ENCODE data around the gene LIMCH1.

LIMCH1 gene

DNA sequence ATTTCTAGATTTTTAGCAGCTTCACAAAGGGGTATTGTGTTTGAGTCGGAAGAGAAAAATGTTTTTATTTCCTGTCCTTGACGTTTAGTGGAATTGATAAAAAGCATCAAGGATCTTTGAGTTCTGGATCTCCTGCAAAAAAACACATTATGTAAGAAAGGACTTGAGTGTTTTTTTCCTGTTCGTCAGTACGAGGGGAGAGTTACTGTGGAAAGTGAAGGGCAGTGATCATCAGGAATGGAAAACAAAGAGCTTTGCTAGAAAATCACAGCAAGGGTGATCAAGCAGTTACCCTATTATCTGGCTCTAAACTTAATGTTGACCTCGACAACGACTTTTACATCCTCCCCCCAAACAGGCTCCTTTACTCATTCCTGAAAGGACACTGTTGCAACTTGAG is 7.3 kb downstream of the LIMCH1 start:
- H3K79me2 ChIP-seq (ENCODE audit: control insufficient read depth, low read length), result no peaks in the 10 kb centered on the region
- H4K20me1 ChIP-seq (ENCODE audit: control insufficient read depth, insufficient read depth, low read depth, low read length), result no peaks in the 10 kb centered on the region
- H3K9me2 ChIP-seq (replicated peaks; ENCODE audit: control insufficient read depth, low read length), result no peaks in the 10 kb centered on the region
- TF ChIP-seq, protein P1, sequence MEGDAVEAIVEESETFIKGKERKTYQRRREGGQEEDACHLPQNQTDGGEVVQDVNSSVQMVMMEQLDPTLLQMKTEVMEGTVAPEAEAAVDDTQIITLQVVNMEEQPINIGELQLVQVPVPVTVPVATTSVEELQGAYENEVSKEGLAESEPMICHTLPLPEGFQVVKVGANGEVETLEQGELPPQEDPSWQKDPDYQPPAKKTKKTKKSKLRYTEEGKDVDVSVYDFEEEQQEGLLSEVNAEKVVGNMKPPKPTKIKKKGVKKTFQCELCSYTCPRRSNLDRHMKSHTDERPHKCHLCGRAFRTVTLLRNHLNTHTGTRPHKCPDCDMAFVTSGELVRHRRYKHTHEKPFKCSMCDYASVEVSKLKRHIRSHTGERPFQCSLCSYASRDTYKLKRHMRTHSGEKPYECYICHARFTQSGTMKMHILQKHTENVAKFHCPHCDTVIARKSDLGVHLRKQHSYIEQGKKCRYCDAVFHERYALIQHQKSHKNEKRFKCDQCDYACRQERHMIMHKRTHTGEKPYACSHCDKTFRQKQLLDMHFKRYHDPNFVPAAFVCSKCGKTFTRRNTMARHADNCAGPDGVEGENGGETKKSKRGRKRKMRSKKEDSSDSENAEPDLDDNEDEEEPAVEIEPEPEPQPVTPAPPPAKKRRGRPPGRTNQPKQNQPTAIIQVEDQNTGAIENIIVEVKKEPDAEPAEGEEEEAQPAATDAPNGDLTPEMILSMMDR (IDR thresholded peaks at IDR 0.05; ENCODE audit: low read depth, low read length, poor library complexity, severe bottlenecking), result no peak
- TF ChIP-seq EZH2phosphoT487 (IDR thresholded peaks at IDR 0.05; ENCODE audit: borderline replicate concordance, low read length), result no peak
- H3K27me3 ChIP-seq (ENCODE audit: control insufficient read depth, low read length), result no peaks in the 10 kb centered on the region
- no peak overlapping the region for H3K27ac ChIP-seq (ENCODE audit: low read depth, low read length)
- no peaks in the 10 kb centered on the region for H3K9me3 ChIP-seq (ENCODE audit: control insufficient read depth, insufficient read depth, low read length)
- no peak overlapping the region for H3K4me2 ChIP-seq (ENCODE audit: low read length)
- H3K4me3 ChIP-seq (ENCODE audit: low read length), result no peak overlapping the region
- H3K4me1 ChIP-seq (ENCODE audit: control insufficient read depth, low read length), result no peaks in the 10 kb centered on the region
- H3F3A ChIP-seq (ENCODE audit: control insufficient read depth, insufficient read depth), result no peaks in the 10 kb centered on the region
- H3K36me3 ChIP-seq (ENCODE audit: control insufficient read depth, low read length), result no peaks in the 10 kb centered on the region

- no peaks in the 10 kb centered on the region for H3K9me3 ChIP-seq (ENCODE audit: control insufficient read depth, insufficient read depth, low read length)
- H3K4me3 ChIP-seq (ENCODE audit: low read length), result no peak overlapping the region
- TF ChIP-seq EZH2phosphoT487 (IDR thresholded peaks at IDR 0.05; ENCODE audit: borderline replicate concordance, low read length), result no peak
- TF ChIP-seq, protein P1 (IDR thresholded peaks at IDR 0.05; ENCODE audit: low read depth, low read length, poor library complexity, severe bottlenecking), result no peak
- H3K79me2 ChIP-seq (ENCODE audit: control insufficient read depth, low read length), result no peaks in the 10 kb centered on the region
- H3F3A ChIP-seq (ENCODE audit: control insufficient read depth, insufficient read depth), result no peaks in the 10 kb centered on the region
- no peaks in the 10 kb centered on the region for H3K4me1 ChIP-seq (ENCODE audit: control insufficient read depth, low read length)
- no peaks in the 10 kb centered on the region for H4K20me1 ChIP-seq (ENCODE audit: control insufficient read depth, insufficient read depth, low read depth, low read length)
- no peak overlapping the region for H3K27ac ChIP-seq (ENCODE audit: low read depth, low read length)
- no peaks in the 10 kb centered on the region for H3K9me2 ChIP-seq (replicated peaks; ENCODE audit: control insufficient read depth, low read length)
- H3K4me2 ChIP-seq (ENCODE audit: low read length), result no peak overlapping the region
- no peaks in the 10 kb centered on the region for H3K27me3 ChIP-seq (ENCODE audit: control insufficient read depth, low read length)
- H3K36me3 ChIP-seq (ENCODE audit: control insufficient read depth, low read length), result no peaks in the 10 kb centered on the region
These were observed 8.7 kb downstream of the LIMCH1 start for GRCh38 chr4:41546638-41547037.

GRCh38 chr4:41548305-41548880 is 10.4 kb downstream of the LIMCH1 start:
- Histone ChIP-seq H3K4me2 (ENCODE audit: low read length) (no peak overlapping the region), H3F3A (ENCODE audit: control insufficient read depth, insufficient read depth) (no peaks in the 10 kb centered on the region), H4K20me1 (ENCODE audit: control insufficient read depth, insufficient read depth, low read depth, low read length) (no peaks in the 10 kb centered on the region), H3K9me3 (ENCODE audit: control insufficient read depth, insufficient read depth, low read length) (no peaks in the 10 kb centered on the region), H3K4me1 (ENCODE audit: control insufficient read depth, low read length) (no peaks in the 10 kb centered on the region), H3K9me2 (replicated peaks; ENCODE audit: control insufficient read depth, low read length) (no peaks in the 10 kb centered on the region), H3K27me3 (ENCODE audit: control insufficient read depth, low read length) (no peaks in the 10 kb centered on the region), H3K36me3 (ENCODE audit: control insufficient read depth, low read length) (no peaks in the 10 kb centered on the region), H3K27ac (ENCODE audit: low read depth, low read length) (no peak overlapping the region), H3K79me2 (ENCODE audit: control insufficient read depth, low read length) (no peaks in the 10 kb centered on the region), H3K4me3 (ENCODE audit: low read length) (no peak overlapping the region)
- TF ChIP-seq, protein P1 (IDR thresholded peaks at IDR 0.05; ENCODE audit: low read depth, low read length, poor library complexity, severe bottlenecking), result no peak
- no peak for TF ChIP-seq EZH2phosphoT487 (IDR thresholded peaks at IDR 0.05; ENCODE audit: borderline replicate concordance, low read length)

Measured in DOHH2 (cell line).